Stimulated activated naive CD8-positive, alpha-beta T cell treated with anti-CD3 and anti-CD28 coated beads, Interleukin-15, Interleukin-2, amounts not matched to agents 100 ng/mL and 50 ng/mL, for 24 hours (primary cell): ENCODE data around the gene BEAN1.

Experiments used
- H3K27ac Mint-ChIP-seq: one replicate; pipeline ENCODE4 v1.8.0; 2021; ENCODE audit warnings: mild to moderate bottlenecking, mixed read lengths
- H3K27me3 Mint-ChIP-seq: one replicate; pipeline ENCODE4 v1.8.0; 2021; ENCODE audit warnings: mixed read lengths
- H3K36me3 Mint-ChIP-seq: one replicate; pipeline ENCODE4 v1.8.0; 2021; ENCODE audit warnings: low read depth, mixed read lengths
- H3K4me1 Mint-ChIP-seq: one replicate; pipeline ENCODE4 v1.8.0; 2021; ENCODE audit warnings: low read depth, mixed read lengths
- H3K4me3 Mint-ChIP-seq: one replicate; pipeline ENCODE4 v1.8.0; 2021; ENCODE audit warnings: mild to moderate bottlenecking, mixed read lengths
- H3K9me3 Mint-ChIP-seq: one replicate; pipeline ENCODE4 v1.8.0; 2021; ENCODE audit warnings: mixed read lengths

Gene BEAN1, protein sequence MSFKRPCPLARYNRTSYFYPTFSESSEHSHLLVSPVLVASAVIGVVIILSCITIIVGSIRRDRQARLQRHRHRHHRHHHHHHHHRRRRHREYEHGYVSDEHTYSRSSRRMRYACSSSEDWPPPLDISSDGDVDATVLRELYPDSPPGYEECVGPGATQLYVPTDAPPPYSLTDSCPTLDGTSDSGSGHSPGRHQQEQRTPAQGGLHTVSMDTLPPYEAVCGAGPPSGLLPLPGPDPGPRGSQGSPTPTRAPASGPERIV

GRCh38 chr16:66427036-66427860 lies at the start of gene BEAN1:
Gene BEAN1, plus strand, starts transcription at chr16:66427295. Its CDS starts 10,382 bp downstream, at chr16:66437677.
- Mint-ChIP-seq H3K4me1 (no peaks in the 10 kb centered on the region), H3K9me3 (no peaks in the 10 kb centered on the region), H3K27ac (no peak within 1 kb of the TSS), H3K4me3 (peak within 1 kb of the TSS; percentile 2), H3K36me3 (no peaks in the 10 kb centered on the region), H3K27me3 (peaks cover 75% of the 10 kb centered on the region)

- H3K4me3 Mint-ChIP-seq = no peak overlapping the region
- H3K27ac Mint-ChIP-seq = no peak overlapping the region
- no peaks in the 10 kb centered on the region for H3K4me1 Mint-ChIP-seq
- no peaks in the 10 kb centered on the region for H3K27me3 Mint-ChIP-seq
- peaks cover 14% of the 10 kb centered on the region for H3K9me3 Mint-ChIP-seq
- H3K36me3 Mint-ChIP-seq = no peaks in the 10 kb centered on the region
Measured at GRCh38 chr16:66377324-66377723, 49.8 kb upstream of the BEAN1 start.

GRCh38 chr16:66378741-66379570 lies 48.1 kb upstream of the BEAN1 start:
- Mint-ChIP-seq H3K4me3 (no peak overlapping the region), H3K36me3 (no peaks in the 10 kb centered on the region), H3K9me3 (peaks cover 14% of the 10 kb centered on the region), H3K27me3 (no peaks in the 10 kb centered on the region), H3K27ac (no peak overlapping the region), H3K4me1 (no peaks in the 10 kb centered on the region)

GRCh38 chr16:66379571-66379941 lies 47.5 kb upstream of the BEAN1 start:
- Mint-ChIP-seq H3K36me3 (no peaks in the 10 kb centered on the region), H3K4me1 (no peaks in the 10 kb centered on the region), H3K4me3 (no peak overlapping the region), H3K27ac (no peak overlapping the region), H3K9me3 (peaks cover 14% of the 10 kb centered on the region), H3K27me3 (no peaks in the 10 kb centered on the region)

DNA sequence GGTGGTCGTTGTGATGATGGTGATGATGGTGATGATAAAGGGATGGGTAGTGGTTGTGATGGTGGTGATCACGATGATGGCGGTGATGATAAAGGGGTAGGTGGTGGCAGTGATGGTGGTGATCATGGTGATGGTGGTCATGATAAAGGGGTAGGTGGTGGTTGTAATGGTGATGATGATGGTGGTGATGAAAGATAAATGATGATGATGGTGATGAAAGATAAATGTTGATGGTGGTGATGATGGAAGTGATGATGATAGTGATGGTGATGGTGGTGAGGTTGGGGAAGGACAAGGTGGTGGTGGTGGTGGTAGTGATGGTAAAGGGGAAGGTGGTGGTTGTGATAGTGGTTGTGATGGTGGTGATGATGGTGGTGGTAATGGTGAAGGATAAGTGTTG lies 46.7 kb upstream of the BEAN1 start:
- no peaks in the 10 kb centered on the region for H3K36me3 Mint-ChIP-seq
- peaks cover 14% of the 10 kb centered on the region for H3K9me3 Mint-ChIP-seq
- no peak overlapping the region for H3K4me3 Mint-ChIP-seq
- H3K4me1 Mint-ChIP-seq = no peaks in the 10 kb centered on the region
- peak overlapping the region; percentile 1 for H3K27ac Mint-ChIP-seq
- H3K27me3 Mint-ChIP-seq = no peaks in the 10 kb centered on the region

GRCh38 chr16:66381585-66382170 lies 45.4 kb upstream of the BEAN1 start:
- no peak overlapping the region for H3K4me3 Mint-ChIP-seq
- no peaks in the 10 kb centered on the region for H3K36me3 Mint-ChIP-seq
- H3K9me3 Mint-ChIP-seq = peaks cover 14% of the 10 kb centered on the region
- no peak overlapping the region for H3K27ac Mint-ChIP-seq
- no peaks in the 10 kb centered on the region for H3K4me1 Mint-ChIP-seq
- peaks cover 3% of the 10 kb centered on the region for H3K27me3 Mint-ChIP-seq

DNA sequence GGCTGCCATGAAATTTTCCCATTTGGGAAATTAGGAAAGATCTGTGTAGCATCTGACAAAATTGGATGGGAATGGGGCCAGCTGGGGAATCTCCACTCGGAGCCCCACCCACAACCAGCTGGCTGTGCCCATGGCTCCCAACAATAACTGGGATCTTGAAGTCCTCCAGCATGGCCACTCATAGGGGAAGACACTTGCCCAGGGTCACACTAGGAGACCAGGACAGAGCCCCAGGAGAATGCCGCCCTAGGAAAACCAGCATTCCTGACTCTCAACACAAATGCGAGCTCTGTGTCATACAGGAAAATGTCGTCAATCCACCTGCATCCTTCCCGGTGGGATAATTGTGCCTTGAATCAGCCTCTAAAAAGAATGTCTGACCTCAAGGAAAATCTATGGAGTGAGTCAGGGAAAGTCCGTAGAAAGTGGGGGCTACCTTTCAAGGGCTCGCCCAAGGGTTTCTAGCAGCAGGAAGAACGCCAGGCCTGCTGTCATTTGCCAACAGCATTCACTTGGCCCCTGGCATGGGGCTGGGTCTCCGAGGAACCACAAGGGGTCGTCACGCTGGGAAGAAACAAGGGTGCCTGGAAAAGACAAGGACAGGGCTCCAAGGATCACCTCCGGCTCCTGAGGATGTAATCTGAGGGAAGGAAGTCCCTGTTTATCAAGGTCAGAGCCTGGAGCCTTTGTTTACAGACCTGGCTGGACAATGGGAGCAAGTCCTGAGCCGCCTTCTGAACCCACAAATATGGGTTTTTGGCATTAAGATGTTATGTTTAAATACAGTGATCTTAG lies 44.7 kb upstream of the BEAN1 start:
- H3K27me3 Mint-ChIP-seq = peaks cover 6% of the 10 kb centered on the region

DNA sequence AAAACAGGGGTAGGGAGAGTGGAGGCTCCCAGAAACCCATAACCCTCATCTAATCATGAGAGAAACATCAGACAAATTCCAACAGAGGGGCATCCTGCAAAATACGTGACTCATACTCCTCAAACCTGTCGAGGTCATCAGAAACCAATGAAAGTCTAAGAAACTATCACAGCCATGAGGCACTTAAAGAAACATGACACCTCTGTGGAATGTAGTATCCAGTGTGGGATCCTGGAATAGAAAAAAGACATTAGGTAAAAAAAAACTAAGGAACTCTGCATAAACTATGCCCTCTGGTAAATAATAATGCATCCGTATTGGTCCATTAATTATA lies 44.2 kb upstream of the BEAN1 start:
- Mint-ChIP-seq H3K4me1 (no peaks in the 10 kb centered on the region), H3K9me3 (peaks cover 14% of the 10 kb centered on the region), H3K36me3 (no peaks in the 10 kb centered on the region), H3K27ac (no peak overlapping the region), H3K4me3 (no peak overlapping the region), H3K27me3 (peaks cover 6% of the 10 kb centered on the region)

More for the DNA sequence above, 44.7 kb upstream of the BEAN1 start:
- Mint-ChIP-seq H3K4me1 (no peaks in the 10 kb centered on the region), H3K4me3 (no peak overlapping the region), H3K27ac (no peak overlapping the region), H3K36me3 (no peaks in the 10 kb centered on the region), H3K9me3 (peaks cover 14% of the 10 kb centered on the region)

DNA sequence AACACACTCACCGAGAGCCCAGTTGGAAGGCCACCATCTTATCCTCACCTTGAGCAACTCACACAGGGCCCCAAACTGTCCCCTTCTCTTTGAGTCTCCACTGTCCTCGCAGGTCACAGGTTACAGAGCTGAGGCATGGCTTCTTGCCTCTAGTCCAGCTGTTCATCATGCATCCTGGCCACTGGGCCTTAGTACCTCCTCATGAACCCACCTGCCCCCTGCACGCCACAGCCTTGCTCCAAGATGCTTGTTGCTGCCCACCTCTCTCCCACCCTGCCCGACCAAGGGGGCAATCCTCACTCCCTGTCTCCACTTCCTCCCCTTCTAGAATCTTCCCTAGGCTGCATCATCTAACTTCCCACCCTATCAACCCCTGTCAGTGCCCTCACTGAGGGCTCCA lies 43.5 kb upstream of the BEAN1 start:
- Mint-ChIP-seq H3K27me3 (peaks cover 9% of the 10 kb centered on the region), H3K4me1 (no peaks in the 10 kb centered on the region), H3K27ac (no peak overlapping the region), H3K4me3 (no peak overlapping the region), H3K36me3 (no peaks in the 10 kb centered on the region), H3K9me3 (peaks cover 14% of the 10 kb centered on the region)

DNA sequence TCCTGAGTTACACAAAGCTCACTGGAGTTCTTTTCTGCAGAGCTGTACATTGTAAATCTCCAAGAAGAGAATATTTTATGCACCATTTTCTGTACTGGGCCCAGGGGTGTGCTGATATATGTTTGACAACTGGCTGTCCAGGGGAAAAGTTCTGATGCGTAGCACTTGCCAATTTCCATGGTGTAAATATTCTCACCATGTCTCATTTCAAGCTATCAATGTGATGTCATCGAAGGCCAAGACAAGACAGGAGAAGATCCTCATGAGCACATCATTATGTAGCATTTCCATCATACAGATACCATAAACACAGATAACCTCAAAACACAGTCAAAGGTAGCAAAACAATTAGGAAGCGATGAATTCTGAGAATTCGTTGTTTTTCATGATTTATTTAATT lies 41.7 kb upstream of the BEAN1 start:
- H3K4me3 Mint-ChIP-seq = no peak overlapping the region
- no peaks in the 10 kb centered on the region for H3K4me1 Mint-ChIP-seq
- H3K9me3 Mint-ChIP-seq = peaks cover 3% of the 10 kb centered on the region
- peaks cover 9% of the 10 kb centered on the region for H3K27me3 Mint-ChIP-seq
- H3K27ac Mint-ChIP-seq = no peak overlapping the region
- no peaks in the 10 kb centered on the region for H3K36me3 Mint-ChIP-seq

DNA sequence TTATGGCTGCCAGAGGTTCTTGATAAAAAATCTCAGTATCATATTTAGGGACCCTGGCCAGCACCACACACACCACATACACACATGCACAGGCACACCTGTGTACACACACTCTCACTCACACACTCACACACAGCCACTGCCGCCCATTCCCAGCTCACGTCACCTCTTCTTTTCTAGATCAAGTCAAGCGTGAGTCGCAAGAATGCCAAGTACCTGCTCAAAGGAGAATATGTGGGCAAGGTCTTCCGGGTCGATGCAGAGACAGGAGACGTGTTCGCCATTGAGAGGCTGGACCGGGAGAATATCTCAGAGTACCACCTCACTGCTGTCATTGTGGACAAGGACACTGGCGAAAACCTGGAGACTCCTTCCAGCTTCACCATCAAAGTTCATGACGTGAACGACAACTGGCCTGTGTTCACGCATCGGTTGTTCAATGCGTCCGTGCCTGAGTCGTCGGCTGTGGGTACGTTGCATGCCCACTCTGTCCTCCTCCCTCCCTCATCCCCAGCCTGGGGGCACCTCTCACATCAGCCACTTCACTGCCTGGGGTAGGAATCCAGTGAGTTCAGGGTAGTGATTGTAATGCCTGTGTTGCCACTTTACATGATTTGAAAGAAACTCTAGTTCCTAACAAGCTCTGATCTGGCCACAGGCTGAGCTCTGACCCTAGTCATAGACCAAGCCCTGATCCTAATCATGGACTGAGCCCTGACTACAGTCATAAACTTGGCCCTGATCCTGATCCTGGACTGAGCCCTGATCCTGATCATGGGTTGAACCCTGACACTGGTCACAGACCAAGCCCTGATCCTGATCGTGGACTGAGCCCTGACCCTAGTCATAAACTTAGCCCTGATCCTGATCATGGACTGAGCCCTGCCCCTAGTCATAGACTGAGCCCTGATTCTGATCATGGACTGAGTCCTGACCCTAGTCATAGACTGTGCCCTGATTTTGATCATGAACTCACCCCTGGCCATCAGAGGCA lies 40.2 kb upstream of the BEAN1 start:
- Mint-ChIP-seq H3K9me3 (no peaks in the 10 kb centered on the region), H3K27ac (no peak overlapping the region), H3K4me1 (no peaks in the 10 kb centered on the region), H3K36me3 (no peaks in the 10 kb centered on the region), H3K27me3 (peaks cover 9% of the 10 kb centered on the region), H3K4me3 (no peak overlapping the region)

- H3K4me1 Mint-ChIP-seq = no peaks in the 10 kb centered on the region
- no peaks in the 10 kb centered on the region for H3K9me3 Mint-ChIP-seq
- H3K4me3 Mint-ChIP-seq = no peak overlapping the region
- no peaks in the 10 kb centered on the region for H3K36me3 Mint-ChIP-seq
- H3K27me3 Mint-ChIP-seq = peaks cover 9% of the 10 kb centered on the region
- H3K27ac Mint-ChIP-seq = no peak overlapping the region
Measured at GRCh38 chr16:66387817-66388332, 39.2 kb upstream of the BEAN1 start.
